HCT116 (cell line): Measurements from ENCODE around the gene CXXC1.

Experiments used
- CTCF ChIP-seq, 3 experiments: fragments of 200-600 bp in 1 of 3; sonication (generic) in 1 of 3; IDR thresholded peaks in 2 of 3; conservative IDR thresholded peaks in 1 of 3; 2 replicates each; pipeline ENCODE4 v1.5.1; 2012 to 2017; ENCODE audit warnings: low read depth in 2 of 3, low read length in 2 of 3, antibody characterized with exemption in 1 of 3, borderline replicate concordance in 1 of 3, control low read depth in 1 of 3, mild to moderate bottlenecking in 1 of 3, mixed read lengths in 1 of 3, mixed run types in 1 of 3, moderate library complexity in 1 of 3; ENCODE audit not compliant: insufficient read depth in 1 of 3
- POLR2A ChIP-seq: IDR thresholded peaks from 2 replicates; pipeline ENCODE4 v1.7.0; 2011; ENCODE audit warnings: borderline replicate concordance; ENCODE audit not compliant: insufficient read depth, insufficient read length; ENCODE audit errors: extremely low read depth
- POLR2AphosphoS5 ChIP-seq: IDR thresholded peaks from 2 replicates; pipeline ENCODE4 v1.6.1; 2011; ENCODE audit warnings: mild to moderate bottlenecking, low read depth, low read length, moderate library complexity
- SIN3A ChIP-seq: IDR thresholded peaks from 2 replicates; pipeline ENCODE4 v1.6.1; 2012; ENCODE audit warnings: low read depth
- ZNF274 ChIP-seq: fragments of 200-500 bp; sonication (Bioruptor generic); IDR thresholded peaks from 2 replicates; pipeline ENCODE4 v1.6.1; 2014; ENCODE audit warnings: mild to moderate bottlenecking, low read depth, low read length, inconsistent platforms

GRCh38 chr18:50311650-50312049 lies 24.2 kb upstream of the CXXC1 start:
- no peak for TF ChIP-seq POLR2AphosphoS5
- no peak for TF ChIP-seq POLR2A
- TF ChIP-seq ZNF274 = no peak
- TF ChIP-seq SIN3A = no peak
- no peak for TF ChIP-seq CTCF (IDR thresholded peaks at IDR 0.05 in 2 of 3, conservative IDR thresholded peaks at IDR 0.05 in 1 of 3; ENCODE audit: borderline replicate concordance in 1 of 3, insufficient read depth in 1 of 3, low read depth in 2 of 3, low read length in 2 of 3)
